HepG2 (cell line): Measurements from ENCODE around the gene GLIS1. TPM values are rescaled to one million over a fixed set of nuclear protein-coding genes. Genes with fewer than 3 reads are reported as not detected.

Experiments
- ATAC-seq: fragments of 200-7000 bp; cut with Tn5 transposase; 3 replicates; pipeline ENCODE4 v1.9.1; 2020; ENCODE audit warnings: mild to moderate bottlenecking, moderate library complexity
- BruUV-seq: library from RNA; stranded (reverse); fragments of 400-500 nt; replicated peaks from 2 replicates; lab custom pipeline; 2021; lab: Mats Ljungman, UMichigan
- CTCF ChIA-PET: fragments of 300-600 bp; formaldehyde crosslinking; extraction: SDS; loops from one replicate; lab custom pipeline; 2021; ENCODE audit warnings: low total read pairs, inconsistent platforms, low intra/inter-chr PET ratio; lab: Yijun Ruan, JAX
- POLR2A ChIA-PET: fragments of 350-600 bp; sonication (Branson Sonifier 250); formaldehyde crosslinking; loops from one replicate; lab custom pipeline; 2020; ENCODE audit warnings: antibody characterized with exemption, inconsistent platforms; lab: Yijun Ruan, JAX
- DNase-seq: peaks from one replicate; pipeline ENCODE4 v3.0.0-alpha.2; 2015; ENCODE audit warnings: low spot score
- FAIRE-seq: peaks from 3 replicates; lab custom pipeline; 2011; peaks lifted over from hg19 to GRCh38; lab: Jason Lieb, UNC
- H2AFZ ChIP-seq: one replicate; pipeline ENCODE4 v1.6.1; 2011; ENCODE audit warnings: low read length, inconsistent platforms
- H3K27ac ChIP-seq: fragments of 300-600 bp; 3 replicates; pipeline ENCODE4 v1.8.0; 2011; ENCODE audit warnings: mixed run types, mild to moderate bottlenecking, mixed read lengths, low read length, inconsistent platforms; ENCODE audit not compliant: insufficient read depth; ENCODE audit errors: extremely low read length
- H3K27me3 ChIP-seq, 2 experiments: fragments of 200-600 bp in 1 of 2; 2 replicates in 1 of 2; 3 replicates in 1 of 2; pipeline versions ENCODE4 v1.6.0 to v1.8.0; 2011; ENCODE audit warnings: low read length in 2 of 2, mild to moderate bottlenecking in 2 of 2, moderate library complexity in 2 of 2, inconsistent platforms in 1 of 2; ENCODE audit not compliant: insufficient read depth in 2 of 2, control insufficient read depth in 1 of 2
- H3K36me3 ChIP-seq, 2 experiments: fragments of 200-600 bp in 1 of 2; replicated peaks in 1 of 2; 2 replicates in 1 of 2; 3 replicates in 1 of 2; pipeline versions ENCODE4 v1.5.1 to v1.8.0; 2011; ENCODE audit warnings: low read length in 2 of 2, inconsistent platforms in 1 of 2; ENCODE audit not compliant: insufficient read depth in 2 of 2, control insufficient read depth in 1 of 2
- H3K4me1 ChIP-seq: 2 replicates; pipeline ENCODE4 v1.5.1; 2012; ENCODE audit warnings: low read length, inconsistent platforms; ENCODE audit not compliant: insufficient read depth
- H3K4me2 ChIP-seq: 2 replicates; pipeline ENCODE4 v1.6.0; 2011; ENCODE audit warnings: low read depth, low read length, inconsistent platforms
- H3K4me3 ChIP-seq, 3 experiments: fragments of 200-600 bp in 1 of 3; sonication (generic), shearing (Covaris generic) in 1 of 3; replicated peaks in 1 of 3; 2 replicates each; pipeline ENCODE4 v1.5.1; 2011 to 2016; ENCODE audit warnings: low read length in 3 of 3, inconsistent platforms in 2 of 3, low read depth in 2 of 3, mild to moderate bottlenecking in 2 of 3, control low read depth in 1 of 3, mixed read lengths in 1 of 3; ENCODE audit not compliant: insufficient read depth in 1 of 3
- H3K79me2 ChIP-seq: one replicate; pipeline ENCODE4 v1.6.1; 2011; ENCODE audit warnings: low read length, inconsistent platforms; ENCODE audit not compliant: insufficient read depth
- H3K9ac ChIP-seq: 2 replicates; pipeline ENCODE4 v1.6.0; 2011; ENCODE audit warnings: mild to moderate bottlenecking, low read depth, low read length, inconsistent platforms; ENCODE audit not compliant: insufficient read depth
- H3K9me3 ChIP-seq: 2 replicates; pipeline ENCODE4 v1.5.1; 2012; ENCODE audit warnings: mild to moderate bottlenecking, low read length
- H4K20me1 ChIP-seq: 2 replicates; pipeline ENCODE4 v1.6.0; 2011; ENCODE audit warnings: inconsistent platforms, mild to moderate bottlenecking, low read length, moderate library complexity; ENCODE audit not compliant: insufficient read depth
- AGO1 ChIP-seq: fragments of 200-400 bp; formaldehyde crosslinking; IDR thresholded peaks from 2 replicates; pipeline ENCODE4 v1.6.1; 2017; ENCODE audit warnings: mild to moderate bottlenecking, low read depth, low read length, moderate library complexity; ENCODE audit not compliant: poor library complexity, severe bottlenecking
- EHMT2 ChIP-seq: fragments of 200-600 bp; sonication (generic); IDR thresholded peaks from 2 replicates; pipeline ENCODE4 v1.7.0; 2017; ENCODE audit warnings: antibody characterized with exemption, low read depth, low read length, borderline replicate concordance
- KLF13 ChIP-seq: sonication (generic); formaldehyde crosslinking; IDR thresholded peaks from 2 replicates; pipeline ENCODE4 v1.4.0; 2020; ENCODE audit warnings: mild to moderate bottlenecking, missing genetic modification reagents
- MIER2 ChIP-seq: IDR thresholded peaks from 2 replicates; pipeline ENCODE4 v1.6.1; 2016; ENCODE audit warnings: missing biosample characterization, missing genetic modification reagents
- NFKBIZ ChIP-seq: IDR thresholded peaks from 2 replicates; pipeline ENCODE4 v1.6.1; 2018; ENCODE audit warnings: missing genetic modification reagents, missing compliant biosample characterization
- NRL ChIP-seq: sonication (generic); formaldehyde crosslinking; IDR thresholded peaks from 2 replicates; pipeline ENCODE4 v1.5.0; 2020; ENCODE audit warnings: missing genetic modification reagents, mild to moderate bottlenecking, moderate library complexity, borderline replicate concordance
- SIN3B ChIP-seq: fragments of 150-350 bp; IDR thresholded peaks from 2 replicates; pipeline ENCODE4 v1.6.1; 2014; ENCODE audit warnings: low read length
- YY1 ChIP-seq: IDR thresholded peaks from 2 replicates; pipeline ENCODE4 v1.6.1; 2011; ENCODE audit warnings: low read length, low read depth, moderate library complexity, mild to moderate bottlenecking; ENCODE audit not compliant: insufficient read depth, insufficient replicate concordance
- ZNF124 ChIP-seq: sonication (generic); formaldehyde crosslinking; IDR thresholded peaks from 2 replicates; pipeline ENCODE4 v1.4.0; 2020; ENCODE audit warnings: missing genetic modification reagents
- ZNF232 ChIP-seq: sonication (generic); formaldehyde crosslinking; IDR thresholded peaks from 2 replicates; pipeline ENCODE4 v1.4.0; 2020; ENCODE audit warnings: missing genetic modification reagents, borderline replicate concordance
- ZNF468 ChIP-seq: sonication (generic); formaldehyde crosslinking; IDR thresholded peaks from 2 replicates; pipeline ENCODE4 v1.8.0; 2022; ENCODE audit warnings: mild to moderate bottlenecking, moderate library complexity, missing genetic modification reagents
- ZNF629 ChIP-seq: sonication (generic); formaldehyde crosslinking; conservative IDR thresholded peaks from 2 replicates; pipeline ENCODE4 v1.5.0; 2020; ENCODE audit warnings: missing genetic modification reagents
- ZNF761 ChIP-seq: sonication (generic); formaldehyde crosslinking; conservative IDR thresholded peaks from 2 replicates; pipeline ENCODE4 v1.4.0; 2020; ENCODE audit warnings: mild to moderate bottlenecking, missing genetic modification reagents
- ZNF780A ChIP-seq: sonication (generic); formaldehyde crosslinking; IDR thresholded peaks from 2 replicates; pipeline ENCODE4 v1.8.0; 2022; ENCODE audit warnings: mild to moderate bottlenecking, missing genetic modification reagents, moderate library complexity
- ZNF879 ChIP-seq: sonication (generic); formaldehyde crosslinking; IDR thresholded peaks from 2 replicates; pipeline ENCODE4 v1.8.1; 2023; ENCODE audit warnings: missing genetic modification reagents
- ZSCAN9 ChIP-seq: IDR thresholded peaks from 2 replicates; pipeline ENCODE4 v1.6.1; 2016; ENCODE audit warnings: borderline replicate concordance
- WGBS: methylation state at CpG from one replicate; pipeline ENCODE4 v1.1.6; 2017; ENCODE audit warnings: low lambda C conversion rate; 5-methylcytosine and 5-hydroxymethylcytosine counted together
- in situ Hi-C: cut with HindIII; loops from 2 replicates; pipeline ENCODE4 v1.10.0; 2017; ENCODE audit warnings: low pct_unique_long_range_greater_than_20kb; ENCODE audit not compliant: extremely low pct_ligation_motif_present
- intact Hi-C: fragments of 100-400 bp; cut with micrococcal nuclease; formaldehyde crosslinking; loops from one replicate; pipeline ENCODE4 v1.10.0; 2022; ENCODE audit not compliant: unreplicated experiment
- polyA plus RNA-seq, 8 experiments: library from polyadenylated mRNA; depleted of rRNA in 3 of 8; stranded (reverse) in 7 of 8; unstranded in 1 of 8; fragments of >200 nt; fragmentation: Illumina TruSeq in 4 of 8; extraction: Trizol in 4 of 8; gene quantifications; 2 replicates each; pipeline versions ENCODE4 v1.2.1 to v1.2.3, GENCODE V29; 2011 to 2016; ENCODE audit warnings: low read depth in 4 of 8, missing spikeins in 1 of 8, mixed read lengths in 1 of 8; ENCODE audit not compliant: insufficient read depth in 1 of 8
- total RNA-seq, 5 experiments: library from RNA; depleted of rRNA; stranded (reverse); fragments of >200 nt; fragmentation: Illumina TruSeq; extraction: Trizol; gene quantifications; 2 replicates each; pipeline ENCODE4 v1.2.3, GENCODE V29; 2016; ENCODE audit warnings: low read depth in 1 of 5
- TF ChIP-seq, protein P1 (sequence below): sonication (generic); formaldehyde crosslinking; IDR thresholded peaks from 2 replicates; pipeline ENCODE4 v1.4.0; 2020; ENCODE audit warnings: missing genetic modification reagents, borderline replicate concordance

Gene GLIS1
- total and polyA plus RNA-seq, 2 of the 13 experiments (the other 11 are each of a cell fraction or from before 2014, with no cell fraction given) = 0.03 TPM; not detected in 1

GRCh38 chr1:53729456-53730223, 9.3 kb downstream of the GLIS1 start (continued):
- TF ChIP-seq, protein P1, sequence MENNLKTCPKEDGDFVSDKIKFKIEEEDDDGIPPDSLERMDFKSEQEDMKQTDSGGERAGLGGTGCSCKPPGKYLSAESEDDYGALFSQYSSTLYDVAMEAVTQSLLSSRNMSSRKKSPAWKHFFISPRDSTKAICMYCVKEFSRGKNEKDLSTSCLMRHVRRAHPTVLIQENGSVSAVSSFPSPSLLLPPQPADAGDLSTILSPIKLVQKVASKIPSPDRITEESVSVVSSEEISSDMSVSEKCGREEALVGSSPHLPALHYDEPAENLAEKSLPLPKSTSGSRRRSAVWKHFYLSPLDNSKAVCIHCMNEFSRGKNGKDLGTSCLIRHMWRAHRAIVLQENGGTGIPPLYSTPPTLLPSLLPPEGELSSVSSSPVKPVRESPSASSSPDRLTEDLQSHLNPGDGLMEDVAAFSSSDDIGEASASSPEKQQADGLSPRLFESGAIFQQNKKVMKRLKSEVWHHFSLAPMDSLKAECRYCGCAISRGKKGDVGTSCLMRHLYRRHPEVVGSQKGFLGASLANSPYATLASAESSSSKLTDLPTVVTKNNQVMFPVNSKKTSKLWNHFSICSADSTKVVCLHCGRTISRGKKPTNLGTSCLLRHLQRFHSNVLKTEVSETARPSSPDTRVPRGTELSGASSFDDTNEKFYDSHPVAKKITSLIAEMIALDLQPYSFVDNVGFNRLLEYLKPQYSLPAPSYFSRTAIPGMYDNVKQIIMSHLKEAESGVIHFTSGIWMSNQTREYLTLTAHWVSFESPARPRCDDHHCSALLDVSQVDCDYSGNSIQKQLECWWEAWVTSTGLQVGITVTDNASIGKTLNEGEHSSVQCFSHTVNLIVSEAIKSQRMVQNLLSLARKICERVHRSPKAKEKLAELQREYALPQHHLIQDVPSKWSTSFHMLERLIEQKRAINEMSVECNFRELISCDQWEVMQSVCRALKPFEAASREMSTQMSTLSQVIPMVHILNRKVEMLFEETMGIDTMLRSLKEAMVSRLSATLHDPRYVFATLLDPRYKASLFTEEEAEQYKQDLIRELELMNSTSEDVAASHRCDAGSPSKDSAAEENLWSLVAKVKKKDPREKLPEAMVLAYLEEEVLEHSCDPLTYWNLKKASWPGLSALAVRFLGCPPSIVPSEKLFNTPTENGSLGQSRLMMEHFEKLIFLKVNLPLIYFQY (CRISPR knock-in tag) = no peak
- no peak for TF ChIP-seq SIN3B
- no peak for TF ChIP-seq KLF13 (CRISPR knock-in tag)
- TF ChIP-seq EHMT2 = no peak
- no peak for TF ChIP-seq AGO1
- no peak for TF ChIP-seq MIER2 (CRISPR knock-in tag)
- TF ChIP-seq ZSCAN9 (CRISPR knock-in tag) = no peak

GRCh38 chr1:53728702-53729455, 10.1 kb downstream of the GLIS1 start:
- Histone ChIP-seq H3K79me2 (no peaks in the 10 kb centered on the region), H4K20me1 (no peaks in the 10 kb centered on the region), H3K27me3 (peaks cover 1 to 74% of the 10 kb centered on the region in 2 experiments; a peak in 3 of 5 replicates), H3K27ac (no peak overlapping the region), H3K9me3 (no peaks in the 10 kb centered on the region), H3K4me2 (no peak overlapping the region), H3K4me3 (no peak overlapping the region), H3K4me1 (no peaks in the 10 kb centered on the region), H3K9ac (no peak overlapping the region), H2AFZ (no peak overlapping the region), H3K36me3 (no peaks in the 10 kb centered on the region)
- CTCF ChIA-PET = no interaction called here
- intact Hi-C loops = no loop called here
- in situ Hi-C loops = no loop called here
- 49% methylated on average over 12 of the region's 17 CpGs for WGBS
- POLR2A ChIA-PET = no interaction called here
- ATAC-seq = no peak
- DNase-seq = no peak
- FAIRE-seq = no peak
- BruUV-seq = no TSS peak
- no peak for TF ChIP-seq SIN3B
- no peak for TF ChIP-seq ZNF761 (CRISPR knock-in tag)
- no peak for TF ChIP-seq YY1
- TF ChIP-seq NFKBIZ = no peak
- TF ChIP-seq ZNF232 (CRISPR knock-in tag) = no peak
- no peak for TF ChIP-seq ZNF124 (CRISPR knock-in tag)
- TF ChIP-seq ZNF879 (CRISPR knock-in tag) = no peak
- TF ChIP-seq ZNF629 (CRISPR knock-in tag) = no peak
- no peak for TF ChIP-seq ZNF780A (CRISPR knock-in tag)
- no peak for TF ChIP-seq ZNF468 (CRISPR knock-in tag)
- TF ChIP-seq NRL = no peak
